Measurements from ENCODE around the gene HARBI1. TPM values are rescaled to one million over a fixed set of nuclear protein-coding genes. Genes with fewer than 3 reads are reported as not detected.

The HARBI1 gene
- total RNA-seq, 4 donors from 2014 or later, result 2.5 to 7.5 (median 3.6) TPM

DNA sequence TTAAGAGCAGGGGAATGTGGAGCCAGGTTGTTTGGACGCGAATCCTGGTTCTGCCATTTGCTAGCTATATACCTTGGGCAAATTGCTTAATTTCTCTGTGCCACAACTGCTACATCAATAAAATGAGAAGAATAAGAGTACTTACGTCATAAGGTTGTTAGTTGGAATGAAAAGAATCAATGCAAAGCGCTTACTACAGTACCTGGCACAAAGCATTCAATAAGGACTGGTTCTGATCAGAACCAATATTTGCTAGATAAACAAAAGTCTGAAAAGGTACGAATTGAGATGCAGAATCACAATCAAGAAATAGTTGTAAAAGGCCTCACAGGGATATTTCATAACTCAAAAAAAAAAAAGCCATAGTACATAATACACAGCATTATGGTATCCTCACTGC, 34.4 kb downstream of the HARBI1 start:
- TF ChIP-seq, protein P1, sequence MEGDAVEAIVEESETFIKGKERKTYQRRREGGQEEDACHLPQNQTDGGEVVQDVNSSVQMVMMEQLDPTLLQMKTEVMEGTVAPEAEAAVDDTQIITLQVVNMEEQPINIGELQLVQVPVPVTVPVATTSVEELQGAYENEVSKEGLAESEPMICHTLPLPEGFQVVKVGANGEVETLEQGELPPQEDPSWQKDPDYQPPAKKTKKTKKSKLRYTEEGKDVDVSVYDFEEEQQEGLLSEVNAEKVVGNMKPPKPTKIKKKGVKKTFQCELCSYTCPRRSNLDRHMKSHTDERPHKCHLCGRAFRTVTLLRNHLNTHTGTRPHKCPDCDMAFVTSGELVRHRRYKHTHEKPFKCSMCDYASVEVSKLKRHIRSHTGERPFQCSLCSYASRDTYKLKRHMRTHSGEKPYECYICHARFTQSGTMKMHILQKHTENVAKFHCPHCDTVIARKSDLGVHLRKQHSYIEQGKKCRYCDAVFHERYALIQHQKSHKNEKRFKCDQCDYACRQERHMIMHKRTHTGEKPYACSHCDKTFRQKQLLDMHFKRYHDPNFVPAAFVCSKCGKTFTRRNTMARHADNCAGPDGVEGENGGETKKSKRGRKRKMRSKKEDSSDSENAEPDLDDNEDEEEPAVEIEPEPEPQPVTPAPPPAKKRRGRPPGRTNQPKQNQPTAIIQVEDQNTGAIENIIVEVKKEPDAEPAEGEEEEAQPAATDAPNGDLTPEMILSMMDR (IDR thresholded peaks at IDR 0.05; ENCODE audit: low read depth), result no peak

DNA sequence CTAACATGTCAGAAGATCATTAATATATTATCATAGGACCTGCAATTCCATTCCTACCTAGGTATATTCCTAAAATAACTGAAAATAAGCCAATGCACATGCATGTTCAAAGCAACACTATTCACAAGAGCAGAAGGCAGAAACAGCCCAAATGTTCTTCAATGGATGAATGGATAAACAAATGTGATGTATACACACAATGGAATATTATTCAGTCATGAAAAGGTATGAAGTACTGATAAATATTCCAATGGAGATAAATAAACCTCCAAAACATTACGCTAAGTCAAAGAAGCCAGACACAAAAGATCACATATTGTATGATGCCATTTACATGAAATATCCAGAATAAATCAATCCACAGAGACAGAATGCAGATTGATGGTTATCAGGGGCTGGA, 40.0 kb downstream of the HARBI1 start:
- TF ChIP-seq, protein P1 (IDR thresholded peaks at IDR 0.05; ENCODE audit: low read depth), result no peak

DNA sequence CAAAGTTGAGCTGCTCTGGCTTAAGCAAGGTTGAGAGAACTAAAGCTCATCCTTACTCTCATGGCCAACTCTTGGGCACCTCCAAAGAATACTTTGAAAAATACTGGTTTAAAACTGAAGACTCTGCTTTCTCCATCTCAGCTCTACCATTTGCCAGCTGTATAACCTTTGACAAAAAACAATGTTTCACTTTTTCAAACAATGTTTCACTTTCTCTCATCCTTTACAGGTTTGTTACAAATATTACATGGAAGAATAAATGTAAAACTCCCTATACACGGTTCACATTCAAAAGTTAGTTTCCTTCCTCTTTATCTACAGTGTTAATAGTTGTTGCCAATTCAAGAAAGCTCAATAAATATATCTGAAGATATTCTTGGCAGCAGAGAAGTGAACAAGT, 42.4 kb downstream of the HARBI1 start:
- TF ChIP-seq, protein P1 (IDR thresholded peaks at IDR 0.05; ENCODE audit: low read depth), result no peak

DNA sequence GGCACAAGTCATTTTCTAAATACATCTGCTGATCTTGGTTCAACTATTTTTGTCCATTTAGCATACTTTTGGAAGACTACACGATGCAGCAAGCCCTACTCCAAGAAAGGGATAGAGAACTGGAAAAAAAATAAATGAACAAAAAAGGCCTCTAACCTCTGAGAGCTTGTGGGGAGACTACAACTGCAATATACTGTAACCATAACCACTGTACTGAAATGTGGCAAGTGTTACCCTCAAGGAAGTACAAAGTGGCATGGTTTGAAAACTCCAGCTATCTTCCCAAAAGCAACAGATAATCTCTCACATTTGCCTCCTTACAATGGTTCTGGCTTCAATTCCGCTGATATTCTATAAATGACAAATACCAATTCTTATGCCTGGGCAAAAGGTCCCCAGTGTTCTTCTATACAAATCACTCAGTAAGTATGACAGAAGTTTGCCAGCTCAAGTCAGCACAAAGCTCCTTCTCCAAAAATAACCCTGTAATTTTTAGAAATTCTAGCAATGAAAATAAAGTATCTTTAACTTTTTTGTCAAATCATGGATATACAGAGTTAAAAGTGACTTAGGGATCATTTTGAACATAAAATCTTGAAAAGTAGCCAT, 46.1 kb downstream of the HARBI1 start:
- TF ChIP-seq, protein P1 (IDR thresholded peaks at IDR 0.05; ENCODE audit: low read depth), result no peak

DNA sequence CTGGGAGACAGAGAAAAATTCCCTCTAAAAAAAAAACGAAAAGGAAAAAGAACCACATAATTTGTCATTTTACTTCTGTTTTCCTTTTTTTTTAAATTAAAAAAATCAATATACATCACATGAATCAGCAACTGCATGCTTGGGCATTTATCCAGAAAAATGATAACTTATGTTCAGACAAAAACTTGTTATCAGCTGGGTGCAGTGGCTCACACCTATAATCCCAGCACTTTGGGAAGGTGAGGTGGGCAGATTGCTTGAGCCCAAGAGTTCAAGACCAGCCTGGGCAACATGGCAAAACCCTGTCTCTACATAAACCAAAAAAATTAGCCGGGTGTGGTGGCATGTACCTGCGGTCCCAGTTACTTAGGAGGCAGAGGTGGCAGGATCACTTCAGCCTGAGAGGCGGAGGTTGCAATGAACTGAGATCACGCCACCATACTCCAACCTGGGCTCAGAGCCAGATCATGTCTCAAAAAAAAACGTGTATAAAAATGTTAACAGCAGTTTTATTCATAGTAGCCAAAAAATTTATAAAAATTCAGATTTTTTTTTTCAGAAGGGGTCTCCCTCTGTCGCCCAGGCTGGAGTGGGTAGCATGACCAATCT, 51.7 kb downstream of the HARBI1 start:
- TF ChIP-seq, protein P1 (IDR thresholded peaks at IDR 0.05; ENCODE audit: low read depth), result no peak

DNA sequence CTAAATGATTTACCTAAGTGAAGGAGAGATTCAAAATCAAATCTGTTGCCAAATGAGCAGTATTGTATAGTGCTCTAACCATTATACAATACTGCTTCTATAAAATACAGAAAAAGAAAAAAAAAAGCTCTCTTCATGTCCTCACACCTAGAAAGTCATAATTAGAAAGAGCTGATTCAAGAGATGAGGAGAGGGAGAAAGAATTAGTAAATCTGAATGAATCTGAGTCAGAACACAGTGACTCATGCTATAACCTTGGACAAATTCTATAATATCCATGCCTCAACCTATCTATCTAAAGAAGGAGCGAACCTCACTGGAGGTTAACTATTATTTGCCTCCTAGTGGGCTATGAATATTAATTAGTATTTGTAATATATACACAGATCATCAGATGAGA, 52.6 kb downstream of the HARBI1 start:
- TF ChIP-seq, protein P1 (IDR thresholded peaks at IDR 0.05; ENCODE audit: low read depth), result no peak

DNA sequence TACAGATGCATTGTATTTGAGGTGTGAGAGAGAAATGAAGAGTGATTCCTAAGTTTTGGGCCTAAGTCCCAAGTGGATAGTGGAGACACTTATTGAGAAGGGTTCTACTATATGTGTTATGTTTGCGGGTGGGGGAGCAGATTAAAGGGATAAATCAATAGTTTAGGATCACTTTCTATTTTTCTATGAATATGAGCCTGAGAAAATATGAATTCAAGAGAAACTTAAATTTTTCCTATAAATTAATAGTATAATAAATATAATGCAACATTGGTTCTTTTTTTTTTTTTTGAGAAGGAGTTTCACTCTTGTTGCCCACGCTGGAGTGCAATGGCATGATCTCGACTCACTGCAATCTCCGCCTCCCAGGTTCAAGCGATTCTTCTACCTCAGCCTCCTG, 54.5 kb downstream of the HARBI1 start:
- TF ChIP-seq, protein P1 (IDR thresholded peaks at IDR 0.05; ENCODE audit: low read depth), result no peak
